HepG2 (cell line): ENCODE results near the gene LMBRD2. TPM values are rescaled to one million over a fixed set of nuclear protein-coding genes. Genes with fewer than 3 reads are reported as not detected.

Experiments
- FOXP1 ChIP-seq, 2 experiments: fragments of 450-650 bp in 1 of 2; IDR thresholded peaks; 2 replicates each; pipeline ENCODE4 v1.6.1; 2017 to 2018; ENCODE audit warnings: antibody characterized with exemption in 1 of 2
- HMG20B ChIP-seq: conservative IDR thresholded peaks from 2 replicates; pipeline ENCODE4 v1.6.1; 2016; ENCODE audit warnings: missing genetic modification reagents, missing compliant biosample characterization
- MYNN ChIP-seq: sonication (generic); formaldehyde crosslinking; IDR thresholded peaks from 2 replicates; pipeline ENCODE4 v1.4.0; 2020; ENCODE audit warnings: mild to moderate bottlenecking, low read depth, missing genetic modification reagents
- POLR2G ChIP-seq: fragments of 200-400 bp; formaldehyde crosslinking; IDR thresholded peaks from 2 replicates; pipeline ENCODE4 v1.6.1; 2018; ENCODE audit warnings: mild to moderate bottlenecking, low read depth, low read length, moderate library complexity
- SAFB2 ChIP-seq: sonication (generic); formaldehyde crosslinking; IDR thresholded peaks from 2 replicates; pipeline ENCODE4 v1.5.1; 2020; ENCODE audit warnings: missing genetic modification reagents, low read depth, mild to moderate bottlenecking, borderline replicate concordance
- SOX5 ChIP-seq: IDR thresholded peaks from 2 replicates; pipeline ENCODE4 v1.6.1; 2016; ENCODE audit warnings: borderline replicate concordance
- TEF ChIP-seq: sonication (generic); formaldehyde crosslinking; IDR thresholded peaks from 2 replicates; pipeline ENCODE4 v1.5.0; 2020; ENCODE audit warnings: missing genetic modification reagents
- ZBTB3 ChIP-seq: sonication (generic); formaldehyde crosslinking; IDR thresholded peaks from 2 replicates; pipeline ENCODE4 v1.4.0; 2020; ENCODE audit warnings: low read depth, mild to moderate bottlenecking, moderate library complexity, missing genetic modification reagents, borderline replicate concordance
- ZFP36 ChIP-seq: fragments of 150-350 bp; IDR thresholded peaks from 2 replicates; pipeline ENCODE4 v1.6.1; 2018; ENCODE audit warnings: borderline replicate concordance, low read length, low read depth; ENCODE audit not compliant: partially characterized antibody
- ZFP82 ChIP-seq: sonication (generic); formaldehyde crosslinking; IDR thresholded peaks from 2 replicates; pipeline ENCODE4 v1.5.1; 2020; ENCODE audit warnings: mild to moderate bottlenecking, missing genetic modification reagents, borderline replicate concordance
- ZFY ChIP-seq: sonication (generic); formaldehyde crosslinking; IDR thresholded peaks from 2 replicates; pipeline ENCODE4 v1.4.0; 2020; ENCODE audit warnings: missing genetic modification reagents
- ZKSCAN5 ChIP-seq: sonication (generic); formaldehyde crosslinking; IDR thresholded peaks from 2 replicates; pipeline ENCODE4 v1.5.1; 2020; ENCODE audit warnings: mild to moderate bottlenecking, missing genetic modification reagents
- ZMAT5 ChIP-seq: sonication (generic); formaldehyde crosslinking; IDR thresholded peaks from 2 replicates; pipeline ENCODE4 v1.5.0; 2020; ENCODE audit warnings: mild to moderate bottlenecking, low read depth, missing genetic modification reagents, borderline replicate concordance
- ZNF205 ChIP-seq: IDR thresholded peaks from 2 replicates; pipeline ENCODE4 v1.6.1; 2018; ENCODE audit warnings: missing biosample characterization, missing genetic modification reagents
- ZNF331 ChIP-seq: sonication (generic); formaldehyde crosslinking; IDR thresholded peaks from 2 replicates; pipeline ENCODE4 v1.4.0; 2020; ENCODE audit warnings: missing genetic modification reagents
- ZNF678 ChIP-seq: sonication (generic); formaldehyde crosslinking; IDR thresholded peaks from 2 replicates; pipeline ENCODE4 v1.4.0; 2020; ENCODE audit warnings: mild to moderate bottlenecking, missing genetic modification reagents
- polyA plus RNA-seq, 8 experiments: library from polyadenylated mRNA; depleted of rRNA in 3 of 8; stranded (reverse) in 7 of 8; unstranded in 1 of 8; fragments of >200 nt; fragmentation: Illumina TruSeq in 4 of 8; extraction: Trizol in 4 of 8; gene quantifications; 2 replicates each; pipeline versions ENCODE4 v1.2.1 to v1.2.3, GENCODE V29; 2011 to 2016; ENCODE audit warnings: low read depth in 4 of 8, missing spikeins in 1 of 8, mixed read lengths in 1 of 8; ENCODE audit not compliant: insufficient read depth in 1 of 8
- total RNA-seq, 5 experiments: library from RNA; depleted of rRNA; stranded (reverse); fragments of >200 nt; fragmentation: Illumina TruSeq; extraction: Trizol; gene quantifications; 2 replicates each; pipeline ENCODE4 v1.2.3, GENCODE V29; 2016; ENCODE audit warnings: low read depth in 1 of 5
- TF ChIP-seq, protein P1 (sequence below): sonication (generic); formaldehyde crosslinking; IDR thresholded peaks from 2 replicates; pipeline ENCODE4 v1.8.0; 2023; ENCODE audit warnings: mild to moderate bottlenecking, missing genetic modification reagents
- TF ChIP-seq, protein P2 (sequence below): sonication (generic); formaldehyde crosslinking; IDR thresholded peaks from 2 replicates; pipeline ENCODE4 v1.9.0; 2022; ENCODE audit warnings: missing genetic modification reagents, mild to moderate bottlenecking, borderline replicate concordance
- TF ChIP-seq, protein P3 (sequence below): sonication (generic); formaldehyde crosslinking; IDR thresholded peaks from 2 replicates; pipeline ENCODE4 v1.5.0; 2020; ENCODE audit warnings: mild to moderate bottlenecking, missing genetic modification reagents
- TF ChIP-seq, protein P4 (sequence below): sonication (generic); formaldehyde crosslinking; conservative IDR thresholded peaks from 2 replicates; pipeline ENCODE4 v1.4.0; 2020; ENCODE audit warnings: missing genetic modification reagents

LMBRD2 gene
- total and polyA plus RNA-seq, 2 of the 13 experiments (the other 11 are each of a cell fraction or from before 2014, with no cell fraction given), result 2.0 to 4.7 TPM

DNA sequence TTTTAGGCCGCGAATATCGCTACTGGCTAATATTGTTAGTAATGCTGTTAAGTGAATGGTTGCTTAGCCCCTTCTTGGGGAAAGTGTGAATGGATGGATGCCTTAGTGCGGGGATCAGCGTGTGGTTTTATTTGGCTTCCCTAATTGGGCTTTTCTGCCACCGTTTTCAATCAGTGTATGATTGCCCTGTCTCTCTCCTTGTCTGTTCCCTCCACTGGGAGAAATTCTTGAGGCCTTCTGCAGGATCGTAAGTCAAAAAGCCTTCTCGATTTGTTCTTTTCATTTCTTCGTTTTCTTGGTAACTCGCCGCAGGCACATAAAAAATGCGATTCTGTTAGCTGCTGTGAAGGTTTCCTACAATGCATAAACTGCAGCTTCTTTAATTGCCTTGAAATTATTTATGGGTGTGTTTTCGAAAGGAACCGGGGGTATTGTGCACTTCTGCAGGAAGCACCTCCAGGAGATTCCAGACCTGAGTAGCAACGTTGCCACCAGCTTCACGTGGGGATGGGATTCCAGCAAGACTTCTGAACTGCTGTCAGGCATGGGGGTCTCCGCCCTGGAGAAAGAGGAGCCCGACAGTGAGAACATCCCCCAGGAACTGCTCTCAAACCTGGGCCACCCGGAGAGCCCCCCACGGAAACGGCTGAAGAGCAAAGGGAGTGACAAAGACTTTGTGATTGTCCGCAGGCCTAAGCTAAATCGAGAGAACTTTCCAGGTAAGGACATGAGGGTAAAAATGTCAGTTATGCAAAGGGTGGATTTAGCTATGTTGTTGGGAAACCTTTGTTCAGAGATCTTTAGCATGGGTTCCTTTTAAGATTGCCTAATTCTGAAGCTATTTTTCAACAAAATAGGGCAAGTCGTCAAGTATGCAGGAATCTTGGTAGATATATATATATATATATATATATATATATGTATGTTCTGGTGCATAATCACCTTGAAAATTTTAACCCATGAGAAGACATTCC lies 924 bp upstream of the LMBRD2 start (continued):
- TF ChIP-seq ZFP82 (CRISPR knock-in tag) (no peak), POLR2G (no peak), HMG20B (CRISPR knock-in tag) (no peak), ZNF205 (no peak), MYNN (CRISPR knock-in tag) (no peak), SAFB2 (no peak), ZKSCAN5 (CRISPR knock-in tag) (no peak), TEF (CRISPR knock-in tag) (no peak), SOX5 (CRISPR knock-in tag) (no peak), ZNF331 (CRISPR knock-in tag) (no peak), ZFY (no peak), ZBTB3 (no peak), ZMAT5 (CRISPR knock-in tag) (no peak), ZNF678 (CRISPR knock-in tag) (no peak), FOXP1 (IDR thresholded peaks at IDR 0.05) (no peak), FOXP1 (CRISPR knock-in tag; IDR thresholded peaks at IDR 0.05) (no peak), ZFP36 (no peak)
- TF ChIP-seq, protein P1, sequence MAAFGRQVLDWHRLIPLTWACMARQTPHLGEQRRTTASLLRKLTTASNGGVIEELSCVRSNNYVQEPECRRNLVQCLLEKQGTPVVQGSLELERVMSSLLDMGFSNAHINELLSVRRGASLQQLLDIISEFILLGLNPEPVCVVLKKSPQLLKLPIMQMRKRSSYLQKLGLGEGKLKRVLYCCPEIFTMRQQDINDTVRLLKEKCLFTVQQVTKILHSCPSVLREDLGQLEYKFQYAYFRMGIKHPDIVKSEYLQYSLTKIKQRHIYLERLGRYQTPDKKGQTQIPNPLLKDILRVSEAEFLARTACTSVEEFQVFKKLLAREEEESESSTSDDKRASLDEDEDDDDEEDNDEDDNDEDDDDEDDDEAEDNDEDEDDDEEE, result no peak
- TF ChIP-seq, protein P2, sequence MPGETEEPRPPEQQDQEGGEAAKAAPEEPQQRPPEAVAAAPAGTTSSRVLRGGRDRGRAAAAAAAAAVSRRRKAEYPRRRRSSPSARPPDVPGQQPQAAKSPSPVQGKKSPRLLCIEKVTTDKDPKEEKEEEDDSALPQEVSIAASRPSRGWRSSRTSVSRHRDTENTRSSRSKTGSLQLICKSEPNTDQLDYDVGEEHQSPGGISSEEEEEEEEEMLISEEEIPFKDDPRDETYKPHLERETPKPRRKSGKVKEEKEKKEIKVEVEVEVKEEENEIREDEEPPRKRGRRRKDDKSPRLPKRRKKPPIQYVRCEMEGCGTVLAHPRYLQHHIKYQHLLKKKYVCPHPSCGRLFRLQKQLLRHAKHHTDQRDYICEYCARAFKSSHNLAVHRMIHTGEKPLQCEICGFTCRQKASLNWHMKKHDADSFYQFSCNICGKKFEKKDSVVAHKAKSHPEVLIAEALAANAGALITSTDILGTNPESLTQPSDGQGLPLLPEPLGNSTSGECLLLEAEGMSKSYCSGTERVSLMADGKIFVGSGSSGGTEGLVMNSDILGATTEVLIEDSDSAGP, result no peak
- TF ChIP-seq, protein P3, sequence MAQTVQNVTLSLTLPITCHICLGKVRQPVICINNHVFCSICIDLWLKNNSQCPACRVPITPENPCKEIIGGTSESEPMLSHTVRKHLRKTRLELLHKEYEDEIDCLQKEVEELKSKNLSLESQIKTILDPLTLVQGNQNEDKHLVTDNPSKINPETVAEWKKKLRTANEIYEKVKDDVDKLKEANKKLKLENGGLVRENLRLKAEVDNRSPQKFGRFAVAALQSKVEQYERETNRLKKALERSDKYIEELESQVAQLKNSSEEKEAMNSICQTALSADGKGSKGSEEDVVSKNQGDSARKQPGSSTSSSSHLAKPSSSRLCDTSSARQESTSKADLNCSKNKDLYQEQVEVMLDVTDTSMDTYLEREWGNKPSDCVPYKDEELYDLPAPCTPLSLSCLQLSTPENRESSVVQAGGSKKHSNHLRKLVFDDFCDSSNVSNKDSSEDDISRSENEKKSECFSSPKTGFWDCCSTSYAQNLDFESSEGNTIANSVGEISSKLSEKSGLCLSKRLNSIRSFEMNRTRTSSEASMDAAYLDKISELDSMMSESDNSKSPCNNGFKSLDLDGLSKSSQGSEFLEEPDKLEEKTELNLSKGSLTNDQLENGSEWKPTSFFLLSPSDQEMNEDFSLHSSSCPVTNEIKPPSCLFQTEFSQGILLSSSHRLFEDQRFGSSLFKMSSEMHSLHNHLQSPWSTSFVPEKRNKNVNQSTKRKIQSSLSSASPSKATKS (CRISPR knock-in tag), result no peak
- TF ChIP-seq, protein P4, sequence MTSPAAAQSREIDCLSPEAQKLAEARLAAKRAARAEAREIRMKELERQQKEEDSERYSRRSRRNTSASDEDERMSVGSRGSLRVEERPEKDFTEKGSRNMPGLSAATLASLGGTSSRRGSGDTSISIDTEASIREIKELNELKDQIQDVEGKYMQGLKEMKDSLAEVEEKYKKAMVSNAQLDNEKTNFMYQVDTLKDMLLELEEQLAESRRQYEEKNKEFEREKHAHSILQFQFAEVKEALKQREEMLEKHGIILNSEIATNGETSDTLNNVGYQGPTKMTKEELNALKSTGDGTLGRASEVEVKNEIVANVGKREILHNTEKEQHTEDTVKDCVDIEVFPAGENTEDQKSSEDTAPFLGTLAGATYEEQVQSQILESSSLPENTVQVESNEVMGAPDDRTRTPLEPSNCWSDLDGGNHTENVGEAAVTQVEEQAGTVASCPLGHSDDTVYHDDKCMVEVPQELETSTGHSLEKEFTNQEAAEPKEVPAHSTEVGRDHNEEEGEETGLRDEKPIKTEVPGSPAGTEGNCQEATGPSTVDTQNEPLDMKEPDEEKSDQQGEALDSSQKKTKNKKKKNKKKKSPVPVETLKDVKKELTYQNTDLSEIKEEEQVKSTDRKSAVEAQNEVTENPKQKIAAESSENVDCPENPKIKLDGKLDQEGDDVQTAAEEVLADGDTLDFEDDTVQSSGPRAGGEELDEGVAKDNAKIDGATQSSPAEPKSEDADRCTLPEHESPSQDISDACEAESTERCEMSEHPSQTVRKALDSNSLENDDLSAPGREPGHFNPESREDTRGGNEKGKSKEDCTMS (CRISPR knock-in tag), result no peak
